ENCODE results near the gene AKAP8. TPM values are rescaled to one million over a fixed set of nuclear protein-coding genes. Genes with fewer than 3 reads are reported as not detected.

The AKAP8 gene
- total and polyA plus RNA-seq, 2 experiments from 2014 or later = 22.4 to 36.5 TPM

DNA sequence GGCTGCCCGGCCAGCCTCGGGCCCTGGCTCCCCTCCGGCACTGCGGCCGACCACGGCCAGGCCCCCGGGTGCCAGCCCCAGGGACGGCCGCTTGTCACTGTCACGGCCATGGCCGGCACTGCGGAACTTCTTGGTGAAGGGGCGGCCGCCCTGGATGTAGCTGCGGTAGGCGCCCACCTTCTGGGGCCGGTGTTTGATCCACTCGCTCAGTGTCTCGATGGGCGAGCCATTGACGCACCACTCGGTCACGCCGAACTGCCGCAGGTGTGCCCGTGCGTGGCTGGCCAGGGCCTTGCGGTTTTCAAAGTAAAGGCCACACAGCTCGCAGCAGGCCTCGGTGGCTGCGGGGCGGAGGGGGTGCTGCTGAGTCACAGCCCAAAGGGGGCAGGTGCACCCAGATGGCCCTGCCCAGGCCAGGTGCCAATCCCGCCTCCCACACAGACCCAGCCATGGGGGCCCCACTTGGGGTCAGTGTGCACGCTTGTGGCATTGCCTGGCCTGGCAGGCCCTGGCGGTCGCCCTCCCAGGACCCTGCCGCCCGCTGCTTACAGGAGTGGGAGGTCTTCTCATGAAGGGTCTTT, 45.2 kb upstream of the AKAP8 start:
- no peaks in the 10 kb centered on the region for H3K36me3 ChIP-seq (ENCODE audit: insufficient read depth)
- no peaks in the 10 kb centered on the region; the same call in 1 of the 2 replicates for H3K79me2 ChIP-seq (replicated peaks; ENCODE audit: insufficient read depth)
- no peak overlapping the region for H3K27ac Mint-ChIP-seq
- H3K9me2 ChIP-seq (ENCODE audit: insufficient read depth) = no peaks in the 10 kb centered on the region
- no peaks in the 10 kb centered on the region for H3K9me3 Mint-ChIP-seq
- no peaks in the 10 kb centered on the region for H4K20me1 ChIP-seq (replicated peaks; ENCODE audit: insufficient read depth)
- H3K4me3 Mint-ChIP-seq = no peak overlapping the region
- H2AFZ ChIP-seq = no peak overlapping the region
- TF ChIP-seq ZNF331 (CRISPR knock-in tag; IDR thresholded peaks at IDR 0.05; ENCODE audit: low read depth) = no peak
- H3K27ac ChIP-seq (ENCODE audit: low read depth) = no peak overlapping the region
- no peak for ATAC-seq
- peaks cover 10% of the 10 kb centered on the region for H3F3A ChIP-seq (replicated peaks; ENCODE audit: low read depth)
- no peak overlapping the region for H3K4me3 ChIP-seq
- no peaks in the 10 kb centered on the region for H3K27me3 ChIP-seq (ENCODE audit: insufficient read depth)
- no peaks in the 10 kb centered on the region; the same call in 1 of the 2 replicates for H3K4me1 ChIP-seq (ENCODE audit: insufficient read depth)
- H3K4me2 ChIP-seq = no peak overlapping the region
- H3K36me3 Mint-ChIP-seq (ENCODE audit: low read depth) = peaks cover 37% of the 10 kb centered on the region
- peaks cover 6% of the 10 kb centered on the region for H3K27me3 Mint-ChIP-seq (ENCODE audit: insufficient read depth, low read depth, poor library complexity)
- no peak for DNase-seq (ENCODE audit: low spot score)
- H3K4me1 Mint-ChIP-seq = no peaks in the 10 kb centered on the region; the same call in 2 of the 3 replicates

DNA sequence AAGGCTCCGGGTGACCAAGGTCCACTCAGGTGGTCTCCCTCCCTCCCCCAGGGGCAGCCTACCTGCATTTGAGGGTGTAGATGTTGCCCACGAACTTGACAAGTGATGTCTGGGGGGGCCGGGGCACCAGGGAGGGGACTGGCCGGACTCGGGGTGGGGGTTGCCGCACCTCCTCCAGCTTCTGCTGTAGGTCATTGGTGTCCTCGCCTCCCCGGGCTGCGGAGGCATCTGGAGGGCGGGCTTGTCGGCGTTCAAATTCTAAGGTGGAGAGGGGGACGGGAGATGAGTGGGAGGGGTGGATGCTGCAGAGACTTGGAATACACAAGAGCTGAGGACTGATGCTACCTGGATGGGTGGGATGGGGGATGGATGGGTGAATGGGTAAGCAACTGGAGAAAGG, 44.5 kb upstream of the AKAP8 start:
- Histone ChIP-seq H3K79me2 (replicated peaks; ENCODE audit: insufficient read depth) (no peaks in the 10 kb centered on the region), H3K4me3 (no peak overlapping the region), H4K20me1 (replicated peaks; ENCODE audit: insufficient read depth) (no peaks in the 10 kb centered on the region), H2AFZ (no peak overlapping the region), H3K27me3 (ENCODE audit: insufficient read depth) (no peaks in the 10 kb centered on the region), H3F3A (replicated peaks; ENCODE audit: low read depth) (peaks cover 14% of the 10 kb centered on the region), H3K9me2 (ENCODE audit: insufficient read depth) (no peaks in the 10 kb centered on the region), H3K4me2 (no peak overlapping the region), H3K4me1 (ENCODE audit: insufficient read depth) (no peaks in the 10 kb centered on the region; the same call in 1 of the 2 replicates), H3K36me3 (ENCODE audit: insufficient read depth) (no peaks in the 10 kb centered on the region), H3K27ac (ENCODE audit: low read depth) (no peak overlapping the region)
- Mint-ChIP-seq H3K27me3 (ENCODE audit: insufficient read depth, low read depth, poor library complexity) (peaks cover 6% of the 10 kb centered on the region), H3K27ac (no peak overlapping the region), H3K4me1 (peaks cover 3% of the 10 kb centered on the region), H3K9me3 (no peaks in the 10 kb centered on the region), H3K4me3 (no peak overlapping the region), H3K36me3 (ENCODE audit: low read depth) (peaks cover 37% of the 10 kb centered on the region)
- DNase-seq (ENCODE audit: low spot score) = no peak
- no peak for ATAC-seq
- no peak for TF ChIP-seq JUNB (IDR thresholded peaks at IDR 0.05; ENCODE audit: unreplicated experiment)
- TF ChIP-seq, protein P1, sequence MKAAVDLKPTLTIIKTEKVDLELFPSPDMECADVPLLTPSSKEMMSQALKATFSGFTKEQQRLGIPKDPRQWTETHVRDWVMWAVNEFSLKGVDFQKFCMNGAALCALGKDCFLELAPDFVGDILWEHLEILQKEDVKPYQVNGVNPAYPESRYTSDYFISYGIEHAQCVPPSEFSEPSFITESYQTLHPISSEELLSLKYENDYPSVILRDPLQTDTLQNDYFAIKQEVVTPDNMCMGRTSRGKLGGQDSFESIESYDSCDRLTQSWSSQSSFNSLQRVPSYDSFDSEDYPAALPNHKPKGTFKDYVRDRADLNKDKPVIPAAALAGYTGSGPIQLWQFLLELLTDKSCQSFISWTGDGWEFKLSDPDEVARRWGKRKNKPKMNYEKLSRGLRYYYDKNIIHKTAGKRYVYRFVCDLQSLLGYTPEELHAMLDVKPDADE (IDR thresholded peaks at IDR 0.05) = no peak
- TF ChIP-seq POLR2AphosphoS5 (IDR thresholded peaks at IDR 0.05; ENCODE audit: low read depth) = no peak
- TF ChIP-seq, protein P2, sequence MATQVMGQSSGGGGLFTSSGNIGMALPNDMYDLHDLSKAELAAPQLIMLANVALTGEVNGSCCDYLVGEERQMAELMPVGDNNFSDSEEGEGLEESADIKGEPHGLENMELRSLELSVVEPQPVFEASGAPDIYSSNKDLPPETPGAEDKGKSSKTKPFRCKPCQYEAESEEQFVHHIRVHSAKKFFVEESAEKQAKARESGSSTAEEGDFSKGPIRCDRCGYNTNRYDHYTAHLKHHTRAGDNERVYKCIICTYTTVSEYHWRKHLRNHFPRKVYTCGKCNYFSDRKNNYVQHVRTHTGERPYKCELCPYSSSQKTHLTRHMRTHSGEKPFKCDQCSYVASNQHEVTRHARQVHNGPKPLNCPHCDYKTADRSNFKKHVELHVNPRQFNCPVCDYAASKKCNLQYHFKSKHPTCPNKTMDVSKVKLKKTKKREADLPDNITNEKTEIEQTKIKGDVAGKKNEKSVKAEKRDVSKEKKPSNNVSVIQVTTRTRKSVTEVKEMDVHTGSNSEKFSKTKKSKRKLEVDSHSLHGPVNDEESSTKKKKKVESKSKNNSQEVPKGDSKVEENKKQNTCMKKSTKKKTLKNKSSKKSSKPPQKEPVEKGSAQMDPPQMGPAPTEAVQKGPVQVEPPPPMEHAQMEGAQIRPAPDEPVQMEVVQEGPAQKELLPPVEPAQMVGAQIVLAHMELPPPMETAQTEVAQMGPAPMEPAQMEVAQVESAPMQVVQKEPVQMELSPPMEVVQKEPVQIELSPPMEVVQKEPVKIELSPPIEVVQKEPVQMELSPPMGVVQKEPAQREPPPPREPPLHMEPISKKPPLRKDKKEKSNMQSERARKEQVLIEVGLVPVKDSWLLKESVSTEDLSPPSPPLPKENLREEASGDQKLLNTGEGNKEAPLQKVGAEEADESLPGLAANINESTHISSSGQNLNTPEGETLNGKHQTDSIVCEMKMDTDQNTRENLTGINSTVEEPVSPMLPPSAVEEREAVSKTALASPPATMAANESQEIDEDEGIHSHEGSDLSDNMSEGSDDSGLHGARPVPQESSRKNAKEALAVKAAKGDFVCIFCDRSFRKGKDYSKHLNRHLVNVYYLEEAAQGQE (IDR thresholded peaks at IDR 0.05; ENCODE audit: unreplicated experiment) = no peak

Data from GM23338 (cell line).